Measurements from ENCODE around the gene PDE4D. TPM values are rescaled to one million over a fixed set of nuclear protein-coding genes. Genes with fewer than 3 reads are reported as not detected.

The PDE4D gene
- total RNA-seq, 1 experiment from 2014 or later, result 6.5 TPM

GRCh38 chr5:59779453-59779852, 114.1 kb downstream of the PDE4D start:
- DNase-seq (ENCODE audit: low spot score), result no peak
- CTCF ChIA-PET, result no interaction called here

GRCh38 chr5:59777028-59777427, 116.5 kb downstream of the PDE4D start:
- Histone ChIP-seq H3K36me3 (ENCODE audit: insufficient read depth, low read length, poor library complexity, severe bottlenecking) (no peaks in the 10 kb centered on the region), H3K27ac (ENCODE audit: low read depth, low read length, poor library complexity, severe bottlenecking) (no peak overlapping the region), H3K9me3 (ENCODE audit: low read depth, low read length, poor library complexity, severe bottlenecking) (no peaks in the 10 kb centered on the region), H3K27me3 (replicated peaks; ENCODE audit: insufficient read depth, low read depth, low read length, poor library complexity) (peaks cover 35% of the 10 kb centered on the region), H3K4me3 (ENCODE audit: low read depth, low read length, poor library complexity, severe bottlenecking) (no peak overlapping the region), H3K4me1 (ENCODE audit: insufficient read depth, low read length, poor library complexity, severe bottlenecking) (no peaks in the 10 kb centered on the region)
- intact Hi-C loops (cut with micrococcal nuclease; ENCODE audit: unreplicated experiment), result no loop called here
- ChIA-PET POLR2A (ENCODE audit: low non-redundant PET) (no interaction called here), CTCF (no interaction called here)
- no TSS peak for BruUV-seq (replicated peaks)
- DNase-seq (ENCODE audit: low spot score), result no peak
- TF ChIP-seq CTCF (conservative IDR thresholded peaks at IDR 0.05; ENCODE audit: low read depth, low read length), result no peak
- no peak for TF ChIP-seq EZH2 (IDR thresholded peaks at IDR 0.05; ENCODE audit: borderline replicate concordance, low read depth, low read length, poor library complexity, severe bottlenecking)

More at GRCh38 chr5:59779453-59779852, 114.1 kb downstream of the PDE4D start:
- POLR2A ChIA-PET (ENCODE audit: low non-redundant PET), result no interaction called here
- Histone ChIP-seq H3K27ac (ENCODE audit: low read depth, low read length, poor library complexity, severe bottlenecking) (no peak overlapping the region), H3K4me3 (ENCODE audit: low read depth, low read length, poor library complexity, severe bottlenecking) (no peak overlapping the region), H3K36me3 (ENCODE audit: insufficient read depth, low read length, poor library complexity, severe bottlenecking) (no peaks in the 10 kb centered on the region), H3K27me3 (replicated peaks; ENCODE audit: insufficient read depth, low read depth, low read length, poor library complexity) (peaks cover 27% of the 10 kb centered on the region), H3K4me1 (ENCODE audit: insufficient read depth, low read length, poor library complexity, severe bottlenecking) (no peaks in the 10 kb centered on the region), H3K9me3 (ENCODE audit: low read depth, low read length, poor library complexity, severe bottlenecking) (no peaks in the 10 kb centered on the region)
- intact Hi-C loops (cut with micrococcal nuclease; ENCODE audit: unreplicated experiment), result no loop called here
- BruUV-seq (replicated peaks), result no TSS peak
- TF ChIP-seq EZH2 (IDR thresholded peaks at IDR 0.05; ENCODE audit: borderline replicate concordance, low read depth, low read length, poor library complexity, severe bottlenecking) (no peak), CTCF (conservative IDR thresholded peaks at IDR 0.05; ENCODE audit: low read depth, low read length) (no peak)

GRCh38 chr5:59773294-59773693, 120.2 kb downstream of the PDE4D start:
- no peak for TF ChIP-seq CTCF (conservative IDR thresholded peaks at IDR 0.05; ENCODE audit: low read depth, low read length)
- TF ChIP-seq EZH2 (IDR thresholded peaks at IDR 0.05; ENCODE audit: borderline replicate concordance, low read depth, low read length, poor library complexity, severe bottlenecking), result no peak
- no peak for DNase-seq (ENCODE audit: low spot score)
- no peaks in the 10 kb centered on the region for H3K9me3 ChIP-seq (ENCODE audit: low read depth, low read length, poor library complexity, severe bottlenecking)
- H3K4me1 ChIP-seq (ENCODE audit: insufficient read depth, low read length, poor library complexity, severe bottlenecking), result peaks cover 6% of the 10 kb centered on the region
- CTCF ChIA-PET, result no interaction called here
- no peak overlapping the region for H3K27ac ChIP-seq (ENCODE audit: low read depth, low read length, poor library complexity, severe bottlenecking)
- peaks cover 62% of the 10 kb centered on the region for H3K27me3 ChIP-seq (replicated peaks; ENCODE audit: insufficient read depth, low read depth, low read length, poor library complexity)
- POLR2A ChIA-PET (ENCODE audit: low non-redundant PET), result no interaction called here
- no peaks in the 10 kb centered on the region for H3K36me3 ChIP-seq (ENCODE audit: insufficient read depth, low read length, poor library complexity, severe bottlenecking)
- no TSS peak for BruUV-seq (replicated peaks)
- H3K4me3 ChIP-seq (ENCODE audit: low read depth, low read length, poor library complexity, severe bottlenecking), result no peak overlapping the region
- intact Hi-C loops (cut with micrococcal nuclease; ENCODE audit: unreplicated experiment), result no loop called here
